Measurements from ENCODE around the gene MT1B. TPM values are rescaled to one million over a fixed set of nuclear protein-coding genes. Genes with fewer than 3 reads are reported as not detected.
A peak's percentile ranks its signal among the peaks of the same experiment; 100 is the strongest.

The MT1B gene
- total RNA-seq, 2 donors from 2014 or later, result not detected

GRCh38 chr16:56626685-56627084 is 25.0 kb upstream of the MT1B start:
- no peak for DNase-seq
- H3K36me3 ChIP-seq, result no peaks in the 10 kb centered on the region
- intact Hi-C loops (cut with DNase I), result no loop called here
- peak overlapping the region; percentile 86 for H3K27ac ChIP-seq
- peak overlapping the region; percentile 79 for H3K4me3 ChIP-seq
- H3K4me1 ChIP-seq, result peaks cover 3% of the 10 kb centered on the region
- H3K9ac ChIP-seq (ENCODE audit: low read depth in 2 of 2, low read length in 2 of 2), result peak overlapping the region in 1 of 2 donors; percentile 100
- no peaks in the 10 kb centered on the region for H3K9me3 ChIP-seq
- no peaks in the 10 kb centered on the region for H3K27me3 ChIP-seq
- no peak for TF ChIP-seq CTCF (IDR thresholded peaks at IDR 0.05)

- Histone ChIP-seq H3K4me1 (peaks cover 3% of the 10 kb centered on the region), H3K36me3 (no peaks in the 10 kb centered on the region), H3K27me3 (no peaks in the 10 kb centered on the region), H3K27ac (no peak overlapping the region), H3K4me3 (no peak overlapping the region), H3K9me3 (no peaks in the 10 kb centered on the region), H3K9ac (ENCODE audit: low read depth in 2 of 2, low read length in 2 of 2) (no peak overlapping the region)
- no peak for TF ChIP-seq CTCF (IDR thresholded peaks at IDR 0.05)
- no peak for DNase-seq
- intact Hi-C loops (cut with DNase I), result no loop called here
These were observed 23.0 kb upstream of the MT1B start for GRCh38 chr16:56628486-56629350.

- Histone ChIP-seq H3K9me3 (no peaks in the 10 kb centered on the region), H3K36me3 (no peaks in the 10 kb centered on the region), H3K27me3 (peaks cover under 1% of the 10 kb centered on the region), H3K9ac (ENCODE audit: low read depth in 2 of 2, low read length in 2 of 2) (no peak overlapping the region), H3K27ac (no peak overlapping the region), H3K4me1 (peaks cover 3% of the 10 kb centered on the region), H3K4me3 (no peak overlapping the region)
- no peak for TF ChIP-seq CTCF (IDR thresholded peaks at IDR 0.05)
- DNase-seq, result no peak
- intact Hi-C loops (cut with DNase I), result no loop called here
These were observed 22.2 kb upstream of the MT1B start for GRCh38 chr16:56629531-56629930.

GRCh38 chr16:56630134-56630533 is 21.6 kb upstream of the MT1B start:
- H3K27me3 ChIP-seq, result peaks cover 6% of the 10 kb centered on the region
- TF ChIP-seq CTCF (IDR thresholded peaks at IDR 0.05), result no peak
- H3K9ac ChIP-seq (ENCODE audit: low read depth in 2 of 2, low read length in 2 of 2), result no peak overlapping the region
- no peaks in the 10 kb centered on the region for H3K9me3 ChIP-seq
- no peak for DNase-seq
- H3K4me1 ChIP-seq, result no peaks in the 10 kb centered on the region
- H3K27ac ChIP-seq, result no peak overlapping the region
- H3K4me3 ChIP-seq, result no peak overlapping the region
- no peaks in the 10 kb centered on the region for H3K36me3 ChIP-seq
- intact Hi-C loops (cut with DNase I), result no loop called here

GRCh38 chr16:56631197-56631596 is 20.5 kb upstream of the MT1B start:
- H3K9ac ChIP-seq (ENCODE audit: low read depth in 2 of 2, low read length in 2 of 2), result no peak overlapping the region
- H3K36me3 ChIP-seq, result no peaks in the 10 kb centered on the region
- intact Hi-C loops (cut with DNase I), result no loop called here
- no peak overlapping the region for H3K4me3 ChIP-seq
- no peaks in the 10 kb centered on the region for H3K9me3 ChIP-seq
- TF ChIP-seq CTCF (IDR thresholded peaks at IDR 0.05), result no peak
- H3K27me3 ChIP-seq, result peaks cover 8% of the 10 kb centered on the region
- no peak for DNase-seq
- no peaks in the 10 kb centered on the region for H3K4me1 ChIP-seq
- H3K27ac ChIP-seq, result no peak overlapping the region
